Measurements from ENCODE around the gene LSP1. TPM values are rescaled to one million over a fixed set of nuclear protein-coding genes. Genes with fewer than 3 reads are reported as not detected.

The LSP1 gene
- total and polyA plus RNA-seq, 2 donors from 2014 or later: 8.4 to 26.1 TPM

DNA sequence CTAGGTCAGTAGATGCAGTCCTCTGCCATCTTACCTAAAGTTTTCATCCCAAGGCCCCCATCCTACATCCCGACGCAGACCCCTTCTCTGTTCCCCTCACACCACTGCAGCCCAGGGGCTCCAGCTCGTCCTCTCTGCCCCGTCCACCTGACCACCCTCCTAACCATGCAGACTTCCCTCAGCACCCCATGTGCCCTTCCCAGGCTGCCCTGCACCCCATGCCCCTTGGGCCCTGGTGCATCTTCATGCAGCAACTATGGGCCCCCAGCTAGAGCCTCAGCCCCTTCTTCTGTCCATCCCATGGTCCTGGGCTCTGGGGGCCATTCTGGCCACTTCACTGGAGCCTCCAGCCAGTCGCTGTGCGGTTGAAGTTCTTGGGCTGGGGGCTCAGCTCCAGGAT is 35.9 kb downstream of the LSP1 start:
- DNase-seq (peak in 1 of 5 donors; percentile 47), FAIRE-seq (no peak)
- H3K27me3 ChIP-seq (ENCODE audit: control insufficient read depth, insufficient read depth, low read length): no peaks in the 10 kb centered on the region
- H3K36me3 ChIP-seq (ENCODE audit: control insufficient read depth in 2 of 3, insufficient read depth in 3 of 3, low read length in 3 of 3): no peaks in the 10 kb centered on the region
- H3K4me1 ChIP-seq (ENCODE audit: control insufficient read depth in 2 of 3, insufficient read depth in 2 of 3, low read depth in 1 of 3, low read length in 3 of 3): no peaks in the 10 kb centered on the region
- TF ChIP-seq, protein P1, sequence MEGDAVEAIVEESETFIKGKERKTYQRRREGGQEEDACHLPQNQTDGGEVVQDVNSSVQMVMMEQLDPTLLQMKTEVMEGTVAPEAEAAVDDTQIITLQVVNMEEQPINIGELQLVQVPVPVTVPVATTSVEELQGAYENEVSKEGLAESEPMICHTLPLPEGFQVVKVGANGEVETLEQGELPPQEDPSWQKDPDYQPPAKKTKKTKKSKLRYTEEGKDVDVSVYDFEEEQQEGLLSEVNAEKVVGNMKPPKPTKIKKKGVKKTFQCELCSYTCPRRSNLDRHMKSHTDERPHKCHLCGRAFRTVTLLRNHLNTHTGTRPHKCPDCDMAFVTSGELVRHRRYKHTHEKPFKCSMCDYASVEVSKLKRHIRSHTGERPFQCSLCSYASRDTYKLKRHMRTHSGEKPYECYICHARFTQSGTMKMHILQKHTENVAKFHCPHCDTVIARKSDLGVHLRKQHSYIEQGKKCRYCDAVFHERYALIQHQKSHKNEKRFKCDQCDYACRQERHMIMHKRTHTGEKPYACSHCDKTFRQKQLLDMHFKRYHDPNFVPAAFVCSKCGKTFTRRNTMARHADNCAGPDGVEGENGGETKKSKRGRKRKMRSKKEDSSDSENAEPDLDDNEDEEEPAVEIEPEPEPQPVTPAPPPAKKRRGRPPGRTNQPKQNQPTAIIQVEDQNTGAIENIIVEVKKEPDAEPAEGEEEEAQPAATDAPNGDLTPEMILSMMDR (IDR thresholded peaks at IDR 0.05; ENCODE audit: borderline replicate concordance, extremely low read depth, insufficient read depth): no peak
- H3K9me3 ChIP-seq (ENCODE audit: control insufficient read depth in 2 of 3, insufficient read depth in 1 of 3, low read length in 3 of 3): no peaks in the 10 kb centered on the region
- no peak overlapping the region for H3K27ac ChIP-seq (ENCODE audit: low read depth in 2 of 2, low read length in 2 of 2)
- H3K9ac ChIP-seq (ENCODE audit: low read length in 3 of 3): no peak overlapping the region
- intact Hi-C loops (cut with DNase I): no loop called here
- H3K4me3 ChIP-seq (ENCODE audit: low read length in 3 of 3): no peak overlapping the region

DNA sequence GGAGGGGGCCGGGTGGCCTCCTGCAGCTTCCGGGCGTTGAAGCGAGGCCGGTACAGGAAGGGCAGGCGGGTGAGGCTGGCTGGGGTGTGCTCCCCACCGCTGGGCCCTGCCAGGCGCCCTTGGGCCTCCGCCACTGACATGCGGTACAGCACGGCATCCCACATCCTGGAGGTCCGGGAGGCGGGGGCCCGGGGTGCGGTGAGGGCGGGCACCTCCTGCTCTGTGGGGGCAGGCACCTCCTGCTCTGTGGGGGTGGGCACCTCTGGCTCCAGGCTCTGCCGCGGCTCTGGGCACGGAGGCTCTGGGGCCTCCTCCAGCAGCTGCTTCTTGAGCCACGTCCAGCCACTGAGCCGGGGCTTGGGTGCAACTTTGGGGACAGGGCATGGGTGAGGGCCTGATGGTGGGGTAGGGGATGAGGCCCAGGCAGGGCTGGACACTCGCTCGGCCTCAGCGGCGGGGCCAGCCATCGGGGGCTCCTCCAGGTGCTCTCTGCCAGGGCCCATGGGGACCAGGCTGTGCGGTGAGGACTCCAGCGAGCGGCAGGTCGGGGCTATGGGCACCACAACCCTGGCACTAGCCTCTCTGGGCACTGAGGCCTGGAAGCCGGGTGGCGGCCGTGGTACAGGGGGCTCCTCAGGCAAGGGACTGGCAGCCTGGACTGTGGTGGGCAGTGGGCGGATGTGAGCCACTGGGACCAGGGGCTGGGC is 36.5 kb downstream of the LSP1 start:
- H3K27ac ChIP-seq (ENCODE audit: low read depth in 2 of 2, low read length in 2 of 2): no peak overlapping the region
- FAIRE-seq: no peak
- intact Hi-C loops (cut with DNase I): no loop called here

DNA sequence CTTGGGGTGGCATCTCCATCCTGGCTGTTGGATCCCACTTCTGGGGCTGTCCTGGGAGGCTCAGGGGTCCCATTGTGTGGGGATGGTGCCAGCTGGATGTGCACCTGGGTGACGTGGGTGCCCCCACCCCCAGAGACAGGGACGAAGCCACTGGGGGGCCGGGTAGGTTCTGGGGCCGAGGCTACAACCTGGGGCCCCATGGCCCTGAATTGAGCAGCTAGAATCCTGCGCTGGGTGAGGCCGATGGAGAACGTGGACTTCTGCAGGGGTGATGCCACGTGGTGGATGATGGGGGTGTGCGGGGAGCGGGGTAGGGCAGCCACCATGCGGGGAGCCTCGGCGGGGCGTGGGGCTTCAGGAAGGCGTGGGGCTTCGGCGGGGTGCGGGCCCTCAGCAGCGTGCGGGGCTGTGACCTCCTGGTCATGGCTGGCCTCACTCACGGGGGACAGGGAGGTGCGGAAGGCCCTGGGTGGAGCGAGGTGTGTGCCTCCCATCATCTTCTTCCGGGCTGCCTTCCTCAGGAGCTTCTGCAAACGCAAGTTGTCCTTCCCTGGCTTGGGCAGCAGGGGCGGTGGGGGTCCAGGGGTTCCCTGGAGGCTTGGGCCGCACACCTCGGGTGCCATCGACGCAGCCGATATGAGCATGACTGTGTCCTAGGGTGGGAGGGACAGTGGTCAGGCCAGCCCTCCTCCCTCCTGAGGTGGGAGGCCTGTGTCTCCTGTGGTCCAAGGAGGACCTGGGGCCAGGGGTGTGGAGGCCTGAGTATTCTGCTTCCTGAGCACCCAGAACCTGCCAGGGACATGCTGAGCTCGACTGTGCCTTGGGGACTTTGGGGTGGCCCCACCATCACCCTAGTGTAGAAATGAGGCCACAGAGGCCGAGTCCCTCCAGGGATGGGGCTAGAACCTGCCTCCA is 37.3 kb downstream of the LSP1 start:
- intact Hi-C loops (cut with DNase I): no loop called here
- DNase-seq: no peak

More for the DNA sequence above, 36.5 kb downstream of the LSP1 start:
- TF ChIP-seq, protein P1 (IDR thresholded peaks at IDR 0.05; ENCODE audit: borderline replicate concordance, extremely low read depth, insufficient read depth): no peak
- Histone ChIP-seq H3K9ac (ENCODE audit: low read length in 3 of 3) (no peak overlapping the region), H3K36me3 (ENCODE audit: control insufficient read depth in 2 of 3, insufficient read depth in 3 of 3, low read length in 3 of 3) (no peaks in the 10 kb centered on the region), H3K27me3 (ENCODE audit: control insufficient read depth, insufficient read depth, low read length) (no peaks in the 10 kb centered on the region), H3K4me3 (ENCODE audit: low read length in 3 of 3) (no peak overlapping the region), H3K9me3 (ENCODE audit: control insufficient read depth in 2 of 3, insufficient read depth in 1 of 3, low read length in 3 of 3) (no peaks in the 10 kb centered on the region), H3K4me1 (ENCODE audit: control insufficient read depth in 2 of 3, insufficient read depth in 2 of 3, low read depth in 1 of 3, low read length in 3 of 3) (no peaks in the 10 kb centered on the region)
- DNase-seq: peak in 4 of 5 donors; percentile 52 to 86 (median 60)

More for the DNA sequence above, 37.3 kb downstream of the LSP1 start:
- no peaks in the 10 kb centered on the region for H3K36me3 ChIP-seq (ENCODE audit: control insufficient read depth in 2 of 3, insufficient read depth in 3 of 3, low read length in 3 of 3)
- H3K9me3 ChIP-seq (ENCODE audit: control insufficient read depth in 2 of 3, insufficient read depth in 1 of 3, low read length in 3 of 3): no peaks in the 10 kb centered on the region
- TF ChIP-seq, protein P1 (IDR thresholded peaks at IDR 0.05; ENCODE audit: borderline replicate concordance, extremely low read depth, insufficient read depth): no peak
- H3K27me3 ChIP-seq (ENCODE audit: control insufficient read depth, insufficient read depth, low read length): no peaks in the 10 kb centered on the region
- H3K4me1 ChIP-seq (ENCODE audit: control insufficient read depth in 2 of 3, insufficient read depth in 2 of 3, low read depth in 1 of 3, low read length in 3 of 3): no peaks in the 10 kb centered on the region
- no peak overlapping the region for H3K9ac ChIP-seq (ENCODE audit: low read length in 3 of 3)
- H3K27ac ChIP-seq (ENCODE audit: low read depth in 2 of 2, low read length in 2 of 2): no peak overlapping the region
- no peak overlapping the region for H3K4me3 ChIP-seq (ENCODE audit: low read length in 3 of 3)
- FAIRE-seq: no peak
